Hematopoietic multipotent progenitor cell treated with erythropoietin and hydrocortisone succinate and interleukin-3 and kit ligand, for 15 days (in vitro differentiated cells): ENCODE results near the gene GINS1.

Source experiments
- DNase-seq: peaks from one replicate; pipeline ENCODE4 v3.0.0-alpha.2; 2015; ENCODE audit warnings: low spot score

Gene GINS1

DNA sequence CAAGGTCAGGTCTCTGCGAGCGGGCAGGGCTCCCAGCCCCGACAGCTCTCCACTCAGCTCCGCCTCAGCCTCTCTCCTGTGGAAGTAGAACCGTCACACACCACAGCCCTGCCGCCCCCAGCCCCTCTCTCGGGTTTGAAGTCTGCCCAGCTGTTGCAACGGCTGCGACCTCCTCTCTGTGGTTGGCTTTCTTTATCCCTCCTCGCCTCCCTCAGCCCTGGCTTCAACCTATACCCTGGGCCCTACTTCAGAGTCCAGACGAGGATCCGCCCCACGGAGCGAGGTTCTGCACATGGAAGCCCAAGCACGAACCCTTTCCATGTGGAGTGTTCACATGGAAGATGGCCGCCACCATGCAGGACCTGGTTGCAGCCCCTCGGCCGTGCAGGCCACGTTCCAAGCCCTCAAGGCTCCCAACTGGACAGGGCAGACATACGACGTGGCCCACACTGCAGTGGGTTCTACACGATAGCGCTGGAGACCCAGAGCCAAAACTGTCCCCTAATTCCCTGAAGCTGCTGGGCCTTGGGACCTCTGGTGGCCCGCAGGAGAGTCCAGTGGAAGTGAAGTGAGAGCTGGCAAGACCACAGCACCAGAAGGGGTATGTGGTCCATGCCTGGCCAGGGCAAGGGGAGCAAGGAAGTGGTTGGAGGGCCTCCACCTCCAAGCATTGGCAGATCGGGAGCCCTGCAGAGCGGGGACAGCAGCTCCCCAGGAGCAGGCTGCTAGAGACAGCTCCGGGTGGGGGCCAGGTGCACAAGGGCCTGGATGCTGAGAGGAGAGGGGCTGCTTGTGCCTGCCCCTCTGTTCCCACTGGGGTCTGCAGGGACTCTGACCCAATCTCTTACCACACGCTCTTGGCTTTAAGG lies 69.8 kb downstream of the GINS1 start:
- DNase-seq: no peak

DNA sequence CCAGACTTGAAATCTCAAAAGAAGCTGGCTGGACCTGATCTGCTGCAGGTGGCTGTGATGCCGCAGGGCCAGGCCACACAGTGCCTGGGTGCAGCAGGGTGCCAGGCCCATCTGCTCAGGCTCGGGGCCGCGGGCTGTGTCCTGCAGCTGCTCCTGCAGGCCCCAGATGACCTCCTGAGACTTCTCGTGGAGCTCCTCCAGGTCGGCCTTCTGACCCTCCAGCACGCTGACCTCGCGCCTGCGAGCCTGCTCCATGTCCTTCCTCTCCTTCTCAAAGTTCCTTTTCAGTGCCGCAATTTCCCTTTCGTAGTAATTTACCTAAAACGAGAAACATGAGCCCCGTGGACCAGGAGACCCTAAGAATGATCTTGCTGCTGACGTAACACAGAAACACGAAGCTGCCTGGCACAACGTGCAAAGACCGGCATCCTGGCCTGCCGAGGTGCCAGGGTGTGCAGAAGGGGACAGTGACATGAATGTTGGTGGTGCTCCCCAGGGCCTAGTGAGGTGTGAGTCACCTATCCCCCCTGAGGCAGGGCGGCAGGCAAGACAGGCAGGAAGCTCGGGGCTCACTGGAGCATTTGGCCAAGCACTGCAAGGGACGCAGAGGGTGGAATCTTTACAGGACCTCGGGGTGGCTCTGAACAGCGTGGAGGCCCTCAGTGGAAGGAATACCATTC lies 71.6 kb downstream of the GINS1 start:
- DNase-seq: no peak

DNA sequence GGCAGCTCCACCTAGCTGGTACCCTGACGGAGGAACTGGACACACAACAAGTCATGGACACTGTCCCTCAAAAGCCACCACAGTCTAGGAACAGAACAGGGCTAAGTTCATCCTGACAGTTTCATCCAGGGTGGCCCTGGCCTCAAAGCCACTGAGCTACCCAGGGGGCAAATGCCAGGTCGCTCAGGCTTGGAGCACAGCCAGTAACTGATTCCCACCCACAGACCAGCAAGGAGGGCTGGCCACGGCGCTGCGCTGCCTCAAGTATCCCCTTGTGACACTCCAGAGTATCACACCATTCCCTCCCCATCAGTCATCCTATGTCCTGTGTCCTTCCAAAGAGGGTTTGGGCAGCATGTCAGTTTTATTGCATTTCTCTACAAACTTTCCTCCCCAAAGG lies 72.2 kb downstream of the GINS1 start:
- no peak for DNase-seq

- DNase-seq: no peak
Measured at GRCh38 chr20:25480156-25480555, 72.7 kb downstream of the GINS1 start.

DNA sequence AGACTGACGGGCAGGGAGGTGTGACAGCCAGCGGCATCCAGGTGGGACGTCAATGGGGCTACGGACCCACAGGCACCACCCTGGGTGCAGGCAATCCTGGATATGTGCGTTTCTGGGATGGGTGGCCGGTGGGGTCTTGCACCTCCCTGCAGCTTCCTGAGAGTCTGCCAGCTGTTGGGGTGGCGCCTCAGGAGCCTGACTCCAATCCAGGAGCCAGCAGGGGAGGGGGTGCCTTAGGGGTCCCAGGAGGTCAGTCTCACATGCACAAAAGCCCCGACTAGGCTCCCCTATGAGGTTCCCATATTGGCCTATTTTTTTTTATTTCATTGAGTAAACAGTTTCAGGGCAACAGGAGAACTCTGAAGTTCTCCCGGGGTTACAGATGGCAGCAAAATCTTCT lies 73.3 kb downstream of the GINS1 start:
- DNase-seq: no peak

- no peak for DNase-seq
Measured at GRCh38 chr20:25481235-25481917, 73.9 kb downstream of the GINS1 start.

GRCh38 chr20:25481918-25482253 lies 74.4 kb downstream of the GINS1 start:
- no peak for DNase-seq

DNA sequence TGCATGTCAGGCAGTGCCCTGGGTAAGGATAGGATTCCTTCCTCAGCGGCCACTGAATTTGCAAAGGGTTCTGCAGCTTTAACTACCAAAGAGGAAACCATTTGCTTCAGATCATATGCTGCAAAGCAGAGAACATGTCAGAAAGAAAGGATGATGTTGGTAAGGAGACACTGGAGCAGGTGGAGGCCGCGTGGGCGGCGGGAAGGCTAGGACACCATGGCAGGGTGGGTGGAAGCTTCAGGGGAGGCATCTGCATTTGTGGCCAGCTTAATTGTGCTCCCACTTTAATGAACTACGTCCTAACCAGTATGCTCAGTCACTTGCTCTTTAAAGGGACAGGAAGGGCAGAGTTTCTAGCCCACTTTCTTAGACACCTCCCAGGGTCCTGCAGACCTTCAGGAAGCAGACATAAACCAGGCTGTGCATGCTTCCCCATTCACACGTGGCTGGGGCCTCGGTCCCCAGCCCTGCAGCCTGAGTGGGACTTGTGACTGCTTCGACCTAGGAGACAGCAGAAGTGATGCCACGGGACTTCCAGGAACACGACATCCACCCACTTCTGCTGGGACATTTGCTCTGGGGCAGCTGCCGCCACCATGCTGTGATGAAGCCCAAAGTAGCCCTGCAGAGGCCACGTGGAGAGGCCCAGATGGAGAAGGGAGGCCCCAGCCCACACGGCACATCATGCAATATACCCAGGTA lies 76.1 kb downstream of the GINS1 start:
- no peak for DNase-seq

GRCh38 chr20:25484224-25484846 lies 76.9 kb downstream of the GINS1 start:
- DNase-seq: no peak

- no peak for DNase-seq
Measured at GRCh38 chr20:25484911-25485511, 77.5 kb downstream of the GINS1 start.

DNA sequence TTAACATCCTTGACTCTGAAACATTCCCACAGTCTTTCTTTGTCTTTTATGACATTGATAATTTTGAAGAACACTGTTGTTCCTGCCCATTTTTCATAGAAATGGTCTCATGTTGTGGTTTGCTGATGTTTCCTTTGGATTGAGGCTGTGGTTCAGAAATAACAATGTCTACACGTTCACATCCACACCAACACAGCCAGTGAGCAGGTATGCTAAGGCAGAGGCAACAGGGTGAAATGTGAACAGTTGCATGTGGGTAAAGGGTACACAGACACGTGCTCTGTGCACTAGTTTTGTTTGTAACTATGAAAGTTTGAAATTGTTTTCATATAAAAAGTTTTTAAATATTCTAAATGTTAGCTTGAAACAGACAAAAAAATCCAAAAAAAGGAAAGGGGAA lies 78.4 kb downstream of the GINS1 start:
- DNase-seq: no peak

DNA sequence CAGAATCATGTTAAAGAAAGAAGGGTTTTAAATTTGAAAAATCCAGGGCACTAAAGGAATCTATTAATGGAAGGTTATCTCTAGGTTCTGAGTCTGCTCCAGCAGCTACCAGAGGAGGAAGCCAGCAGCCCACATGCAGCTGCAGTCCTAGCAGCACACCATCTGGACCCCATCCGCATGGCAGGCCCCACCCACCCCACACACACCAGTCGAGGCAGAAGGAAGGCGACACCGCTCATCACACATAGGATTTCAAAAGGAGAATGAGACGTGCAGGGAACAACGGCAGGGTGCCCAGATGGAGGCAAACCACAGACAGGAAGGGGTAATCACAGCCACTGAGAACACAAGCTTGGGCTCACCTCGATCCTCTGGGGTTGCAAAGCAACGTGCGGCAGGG lies 78.9 kb downstream of the GINS1 start:
- no peak for DNase-seq

DNA sequence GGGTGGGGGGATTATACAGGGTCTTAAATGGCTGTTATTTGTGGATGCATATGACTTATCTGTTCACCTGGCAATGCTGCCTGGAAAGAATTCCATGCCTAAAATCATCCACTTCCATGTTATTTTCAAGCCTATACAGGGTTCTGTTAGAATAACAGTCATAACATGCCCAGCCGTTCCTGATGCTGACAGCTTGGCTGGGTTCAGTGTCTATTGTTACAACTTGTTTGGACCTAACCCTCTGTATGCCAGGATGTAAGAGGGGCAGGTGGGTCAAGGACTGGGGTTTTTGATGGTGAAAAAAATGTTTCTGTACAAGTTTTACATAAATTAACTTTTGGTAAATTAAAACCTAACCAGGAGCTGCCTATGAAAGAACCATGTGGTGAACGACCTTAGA lies 79.8 kb downstream of the GINS1 start:
- DNase-seq: no peak

DNA sequence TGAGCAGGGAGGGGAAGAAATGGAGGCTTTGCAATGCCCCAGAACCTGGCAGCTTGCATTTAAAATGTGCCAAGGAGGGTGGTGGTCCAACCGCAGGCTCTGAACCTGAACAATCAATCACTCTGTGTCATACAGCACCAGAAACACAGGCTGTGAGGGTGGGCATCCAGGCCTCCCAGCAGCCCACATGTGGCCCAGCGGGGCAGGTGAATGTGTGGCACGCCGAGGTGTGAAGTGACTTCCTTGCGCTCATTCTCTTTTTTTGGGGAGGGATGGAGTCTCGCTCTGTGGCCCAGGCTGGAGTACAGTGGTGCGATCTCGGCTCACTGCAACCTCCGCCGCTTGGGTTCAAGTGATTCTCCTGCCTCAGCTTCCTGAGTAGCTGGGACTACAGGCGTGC lies 80.5 kb downstream of the GINS1 start:
- no peak for DNase-seq

DNA sequence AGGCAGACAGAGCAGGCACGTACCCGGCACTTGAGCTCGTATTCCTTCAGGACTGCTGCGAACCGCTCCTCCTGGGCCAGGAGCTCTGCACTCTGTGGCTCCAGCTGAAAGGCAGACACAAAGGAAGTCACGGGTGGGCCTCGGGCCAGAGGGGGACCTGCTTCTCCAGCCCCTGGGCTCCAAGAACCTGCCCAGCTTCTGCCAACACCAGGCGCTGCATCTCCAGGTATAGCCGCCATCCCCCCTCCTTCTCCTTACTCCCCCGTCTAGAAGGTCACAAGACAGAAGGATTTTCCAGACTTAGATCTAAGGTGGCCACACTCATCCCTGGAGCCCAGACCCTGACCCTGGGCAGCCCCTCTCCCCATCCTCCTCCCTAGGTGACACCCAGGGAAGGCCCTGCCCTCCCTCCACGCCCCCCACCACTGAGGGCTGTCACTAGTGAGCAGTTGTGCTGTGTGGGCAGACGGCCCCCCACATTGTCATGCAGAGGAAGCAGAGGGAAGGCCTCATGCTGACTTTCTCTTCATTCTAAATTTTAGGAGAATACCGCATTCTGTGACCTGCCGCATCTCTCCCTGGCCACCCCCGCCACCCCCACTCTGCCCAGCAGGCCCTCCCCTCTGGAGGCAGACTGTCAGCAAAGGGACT lies 81.9 kb downstream of the GINS1 start:
- DNase-seq: no peak

DNA sequence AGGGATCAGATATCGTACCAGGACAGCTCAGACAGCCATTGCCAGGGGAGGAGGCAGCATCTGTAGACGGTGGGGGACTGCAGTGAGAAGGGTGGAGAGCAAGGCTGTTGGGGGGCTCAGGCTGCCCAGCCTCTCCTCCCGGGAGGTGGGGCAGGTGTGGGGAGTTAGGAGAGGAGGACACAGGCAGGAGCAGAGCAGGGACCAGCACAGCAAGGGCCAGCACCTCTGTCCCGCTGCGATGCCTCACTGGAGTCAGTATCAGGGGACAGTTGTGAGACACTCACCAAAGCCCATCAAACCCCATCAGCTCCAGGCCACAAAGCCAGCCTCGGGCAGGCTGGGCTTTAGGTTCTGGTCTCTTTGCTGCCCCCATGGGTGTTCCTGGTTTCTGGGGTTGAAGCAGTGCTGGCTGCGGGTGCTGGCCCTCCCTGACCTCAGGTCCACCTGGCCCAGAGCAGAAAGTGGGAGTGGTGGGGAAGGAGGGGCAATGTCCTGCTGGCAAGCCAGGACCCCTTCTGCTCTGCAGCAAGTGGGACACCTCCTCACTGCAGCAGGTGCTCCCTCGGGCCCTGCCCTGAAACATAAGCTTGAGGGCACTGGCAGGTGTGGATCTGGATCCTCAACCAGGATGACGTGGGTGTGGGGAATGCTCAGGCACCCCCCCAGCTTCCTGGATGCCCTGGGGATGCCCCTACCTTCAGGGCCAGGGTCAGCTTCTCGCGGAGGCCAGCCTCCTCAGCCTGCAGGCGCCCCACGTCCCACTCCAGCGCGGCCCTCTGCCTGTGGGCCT lies 83.4 kb downstream of the GINS1 start:
- DNase-seq: no peak

GRCh38 chr20:25491446-25492038 lies 84.1 kb downstream of the GINS1 start:
- no peak for DNase-seq

DNA sequence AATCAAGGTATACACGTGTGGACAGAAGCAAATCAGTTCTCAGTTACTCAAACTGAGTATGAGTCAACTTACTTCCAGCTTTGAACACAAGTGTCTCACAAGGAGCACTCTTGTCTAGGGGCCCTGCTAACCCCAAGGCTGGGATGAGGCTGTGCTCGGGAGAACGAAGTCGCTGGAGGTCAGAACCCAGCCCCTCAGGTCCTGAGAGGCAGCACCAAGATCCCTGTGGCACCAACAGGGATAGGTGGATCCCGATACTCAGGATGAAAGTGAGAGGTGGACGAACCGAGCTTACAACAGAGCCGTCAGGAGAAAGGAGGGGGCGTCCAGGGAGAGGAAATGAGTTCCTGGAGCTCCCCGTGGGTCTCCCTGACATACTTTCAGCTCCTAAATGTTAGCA lies 85.7 kb downstream of the GINS1 start:
- no peak for DNase-seq

- no peak for DNase-seq
Measured at GRCh38 chr20:25493748-25494505, 86.5 kb downstream of the GINS1 start.
